NCI-H1694 treated with DMSO at 0.1 percent for 48 hours (cell line): ENCODE measurements around the gene ZDHHC9.
"Not testable (repeated sequence)": the region's sequence is repeated elsewhere in the genome, so short reads cannot be mapped to it uniquely, and the experiment has no call there.

ENCODE experiments used
- DNase-seq: peaks from one replicate; lab custom pipeline; 2025; lab: John Stamatoyannopoulos, UW

ZDHHC9 gene

DNA sequence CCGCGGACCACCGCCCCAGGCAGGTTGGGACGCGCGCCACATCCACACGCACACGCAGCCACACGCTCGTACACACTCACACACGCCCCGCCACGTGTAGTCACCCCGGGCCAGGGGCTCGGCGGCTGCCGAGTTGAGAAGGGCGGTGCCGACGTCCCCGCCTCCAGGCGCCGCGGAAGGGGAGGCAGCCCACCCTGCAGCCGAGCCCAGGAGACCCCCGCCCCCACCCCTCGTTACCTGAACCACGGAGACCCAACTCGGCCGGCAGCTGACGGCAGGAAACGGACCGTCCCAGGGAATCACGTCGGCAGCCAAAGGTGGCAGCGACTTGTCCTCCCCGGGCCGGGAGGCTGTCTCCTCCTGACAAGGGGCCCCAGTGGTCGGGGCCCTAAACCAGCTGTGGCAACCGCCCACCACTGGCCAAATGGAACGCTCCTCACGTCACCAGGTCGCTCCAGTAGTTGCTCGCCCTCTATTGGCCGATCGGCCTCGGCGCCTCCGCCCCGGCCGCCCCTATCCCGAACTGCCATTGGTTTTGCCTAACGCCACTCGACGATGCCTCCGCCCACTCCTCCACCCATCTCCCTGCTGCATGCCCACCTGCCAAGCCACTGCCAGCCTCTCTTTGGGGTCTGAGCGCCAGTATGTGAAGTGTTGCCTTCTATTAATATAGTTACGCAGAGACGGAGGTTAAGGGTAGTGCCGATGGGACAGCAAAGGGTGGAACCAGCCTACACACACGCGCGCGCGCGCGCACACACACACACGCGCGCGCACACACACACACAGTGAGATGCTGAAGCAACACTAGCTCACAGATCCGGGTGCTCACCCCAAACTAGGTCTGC is at the start of gene ZDHHC9:
ZDHHC9 (minus strand) TSS at position 428 of the 848 bp plus-strand sequence. CDS start 1,941 bp downstream, outside the sequence.
- peak; percentile 86 for DNase-seq

DNA sequence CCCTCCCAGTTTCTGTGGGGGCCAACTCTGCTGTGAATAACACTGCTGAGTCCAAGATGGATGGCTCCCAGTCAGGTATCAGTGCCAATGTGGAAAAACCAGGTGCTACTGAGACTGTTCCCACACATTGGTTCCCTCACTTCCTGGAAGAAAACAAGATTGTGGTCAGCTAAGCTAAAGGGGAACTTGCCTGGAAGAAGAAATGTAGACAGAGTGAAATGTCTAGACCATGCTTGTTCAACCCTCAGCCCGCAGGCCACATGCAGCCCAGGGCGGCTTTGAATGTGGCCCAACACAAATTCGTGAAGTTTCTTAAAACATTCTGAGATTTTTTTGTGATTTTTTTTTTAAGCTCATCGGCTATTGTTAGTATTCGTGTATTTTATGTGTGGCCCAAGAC is 33.7 kb upstream of the ZDHHC9 start:
- DNase-seq = no peak

GRCh38 chrX:129876771-129877305 is 33.2 kb upstream of the ZDHHC9 start:
- DNase-seq = no peak

- DNase-seq = no peak
These were observed 32.0 kb upstream of the ZDHHC9 start for GRCh38 chrX:129875669-129876068.

DNA sequence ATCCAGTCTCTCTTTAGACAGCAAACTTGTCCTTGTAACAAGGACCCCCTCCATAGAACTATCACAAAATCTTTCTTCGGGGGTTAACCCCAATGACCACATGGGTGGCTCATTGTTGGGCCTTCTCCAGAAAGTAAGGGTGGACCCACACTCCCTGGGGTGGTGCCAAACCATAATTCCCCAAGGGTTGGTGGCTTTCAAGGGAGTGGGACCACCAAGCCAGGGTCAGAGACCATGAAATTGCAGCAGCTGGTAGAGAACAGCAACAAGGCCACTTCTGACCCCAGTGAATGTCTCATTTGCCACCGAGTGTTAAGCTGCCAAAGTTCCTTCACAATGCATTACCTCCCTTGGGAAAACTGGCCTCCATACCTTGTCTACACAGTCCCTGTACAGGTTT is 28.8 kb upstream of the ZDHHC9 start:
- DNase-seq = no peak

DNA sequence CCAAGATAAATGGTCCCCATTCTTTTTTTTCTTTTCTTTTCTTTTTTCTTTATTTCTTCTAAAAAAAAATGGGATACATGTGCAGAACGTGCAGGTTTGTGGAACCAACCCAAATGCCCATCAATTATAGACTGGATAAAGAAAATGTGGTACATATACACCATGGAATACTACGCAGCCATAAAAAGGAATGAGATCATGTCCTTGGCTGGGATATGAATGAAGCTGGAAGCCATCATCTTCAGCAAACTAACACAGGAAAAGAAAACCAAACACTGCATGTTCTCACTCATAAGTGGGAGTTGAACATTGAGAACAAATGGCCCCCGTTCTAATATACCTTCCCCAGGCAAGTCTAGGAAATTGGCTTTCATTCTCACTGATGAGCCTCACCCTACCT is 22.6 kb upstream of the ZDHHC9 start:
- DNase-seq = not testable (repeated sequence)

- not testable (repeated sequence) for DNase-seq
These were observed 15.4 kb upstream of the ZDHHC9 start for GRCh38 chrX:129859134-129859533.

DNA sequence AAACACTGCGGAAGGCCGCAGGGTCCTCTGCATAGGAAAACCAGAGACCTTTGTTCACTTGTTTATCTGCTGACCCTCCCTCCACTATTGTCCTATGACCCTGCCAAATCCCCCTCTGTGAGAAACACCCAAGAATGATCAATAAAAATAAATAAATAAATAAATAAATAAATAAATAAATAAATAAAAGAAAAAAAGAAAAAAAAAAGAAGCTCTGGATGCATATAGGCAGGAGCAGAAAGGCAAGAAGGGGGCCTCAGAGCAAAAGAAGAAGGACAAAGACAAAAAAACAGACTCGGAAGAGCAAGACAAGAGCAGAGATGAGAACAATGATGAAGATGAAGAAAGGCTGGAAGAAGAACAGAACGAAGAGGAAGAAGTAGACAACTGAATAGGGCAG is 8.1 kb upstream of the ZDHHC9 start:
- not testable (repeated sequence) for DNase-seq

DNA sequence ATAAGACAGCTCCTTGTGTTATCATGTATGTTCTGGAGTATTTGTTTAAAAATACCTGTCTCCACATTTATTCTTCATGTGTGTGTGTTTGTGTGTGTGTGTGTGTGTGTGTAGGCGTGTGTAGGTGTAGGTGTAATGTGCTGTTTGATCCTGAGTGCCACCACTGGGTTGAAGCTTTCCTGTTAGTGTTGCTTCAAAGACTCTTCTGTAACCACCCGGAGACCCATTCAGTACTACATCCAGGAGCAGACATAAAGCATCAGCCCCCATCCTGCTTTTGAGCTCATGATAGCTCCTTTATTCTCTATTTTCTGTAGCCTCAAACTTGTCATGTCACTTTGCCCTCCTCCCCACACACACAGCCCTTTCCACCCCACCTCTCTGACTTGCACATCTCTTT is 3.0 kb upstream of the ZDHHC9 start:
- no peak for DNase-seq

GRCh38 chrX:129845616-129846190 is 2.0 kb upstream of the ZDHHC9 start:
- no peak for DNase-seq

- no peak for DNase-seq
These were observed 552 bp downstream of the ZDHHC9 start for GRCh38 chrX:129843209-129843458.

GRCh38 chrX:129842510-129843208 is 1.0 kb downstream of the ZDHHC9 start:
- DNase-seq = no peak

DNA sequence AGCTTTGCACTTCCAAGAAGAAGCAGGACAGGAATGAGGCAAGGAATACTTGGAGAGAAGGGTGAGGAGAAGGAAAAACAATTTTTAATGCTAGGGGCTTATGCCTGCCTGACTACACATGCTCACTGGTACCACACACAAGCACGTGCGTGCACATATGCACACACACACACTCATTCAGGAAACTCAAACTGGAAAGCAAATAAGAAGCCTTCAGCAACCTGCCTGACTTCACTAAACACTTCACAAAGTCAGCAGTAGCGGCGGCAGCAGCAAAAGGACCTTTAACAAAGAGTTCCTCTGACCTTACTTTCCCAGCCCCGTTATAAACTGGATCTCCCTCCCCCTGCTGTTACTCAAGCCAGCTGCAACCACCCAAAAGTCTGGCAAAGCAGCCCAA is 3.3 kb downstream of the ZDHHC9 start:
- DNase-seq = no peak

GRCh38 chrX:129836827-129837226 is 6.9 kb downstream of the ZDHHC9 start:
- no peak for DNase-seq

DNA sequence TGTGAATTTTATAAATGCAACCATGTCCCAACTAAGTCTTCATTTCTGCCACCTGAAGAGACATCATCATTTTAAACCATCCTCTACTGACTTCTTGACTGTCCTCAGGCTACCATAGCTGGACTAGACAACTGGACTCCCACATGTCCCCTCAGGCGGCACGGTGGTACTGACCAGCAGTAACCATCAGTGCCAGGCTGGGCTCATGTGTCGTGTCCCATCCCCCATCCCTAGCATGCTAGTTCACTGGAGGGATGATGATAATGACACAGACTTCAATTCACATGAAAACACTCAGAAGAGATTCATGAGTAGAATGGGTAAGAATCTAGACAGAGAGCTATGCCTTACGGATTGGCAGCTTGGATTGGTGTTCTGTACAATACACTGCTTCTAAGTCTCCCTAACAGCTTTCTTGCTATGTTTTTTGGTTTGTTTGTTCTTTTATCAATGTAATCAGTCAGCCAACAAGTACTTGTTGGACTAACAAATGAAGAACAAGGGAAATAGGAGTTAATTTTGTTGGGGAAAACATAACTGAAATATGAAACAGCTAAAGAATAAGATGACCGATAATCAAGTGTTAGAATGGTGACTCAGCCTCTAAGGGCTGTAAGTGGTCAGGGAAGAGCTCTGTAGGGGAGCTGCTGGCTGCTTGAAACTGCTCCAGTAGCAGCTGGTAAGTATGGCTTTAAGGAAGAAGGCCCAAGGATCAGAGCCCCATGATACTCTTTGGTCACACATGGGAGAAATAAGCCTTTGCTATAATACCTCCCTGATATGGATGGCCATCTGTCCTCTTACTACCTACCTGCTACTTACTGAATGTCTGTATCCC is 10.3 kb downstream of the ZDHHC9 start:
- no peak for DNase-seq

GRCh38 chrX:129831091-129831885 is 12.4 kb downstream of the ZDHHC9 start:
- DNase-seq = no peak

DNA sequence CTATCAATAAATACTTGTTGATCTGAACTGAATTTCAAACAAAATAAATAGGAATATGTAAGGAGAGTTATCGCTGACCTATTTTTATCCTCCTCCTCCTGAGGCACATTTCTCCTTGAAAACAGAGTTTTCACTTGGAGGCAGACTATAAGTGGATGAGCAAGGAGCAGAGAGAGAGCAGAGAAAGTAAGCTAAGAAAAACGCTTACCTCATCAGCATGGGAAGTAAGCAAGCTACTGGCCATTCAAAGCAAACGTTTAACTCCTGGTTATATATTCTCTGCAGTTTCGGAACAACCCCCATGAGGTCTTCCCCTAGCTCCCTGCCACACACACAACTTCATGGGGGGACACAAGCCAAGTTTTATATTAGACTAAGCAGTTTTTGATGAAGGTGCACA is 13.2 kb downstream of the ZDHHC9 start:
- no peak for DNase-seq

- DNase-seq = no peak
These were observed 17.8 kb downstream of the ZDHHC9 start for GRCh38 chrX:129825746-129826505.

DNA sequence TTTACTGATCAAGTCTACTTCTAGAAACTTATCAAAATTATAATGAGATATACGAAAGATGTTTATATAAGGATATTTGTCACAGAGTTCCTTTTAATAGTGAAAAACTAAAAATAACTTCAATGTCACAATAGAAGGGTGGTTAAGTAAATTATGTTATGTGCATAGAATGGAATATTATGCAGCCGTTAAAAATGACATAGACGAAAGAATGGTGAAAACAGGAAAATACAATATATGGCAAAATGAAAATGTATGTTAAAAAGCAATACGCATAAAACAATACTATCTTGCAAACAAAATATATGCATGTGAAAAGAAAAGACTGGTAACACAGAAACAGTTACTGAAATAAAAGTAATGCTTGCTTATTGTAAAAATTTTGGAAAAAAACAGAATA is 19.1 kb downstream of the ZDHHC9 start:
- DNase-seq = no peak

- DNase-seq = no peak
These were observed 20.2 kb downstream of the ZDHHC9 start for GRCh38 chrX:129823522-129823921.

DNA sequence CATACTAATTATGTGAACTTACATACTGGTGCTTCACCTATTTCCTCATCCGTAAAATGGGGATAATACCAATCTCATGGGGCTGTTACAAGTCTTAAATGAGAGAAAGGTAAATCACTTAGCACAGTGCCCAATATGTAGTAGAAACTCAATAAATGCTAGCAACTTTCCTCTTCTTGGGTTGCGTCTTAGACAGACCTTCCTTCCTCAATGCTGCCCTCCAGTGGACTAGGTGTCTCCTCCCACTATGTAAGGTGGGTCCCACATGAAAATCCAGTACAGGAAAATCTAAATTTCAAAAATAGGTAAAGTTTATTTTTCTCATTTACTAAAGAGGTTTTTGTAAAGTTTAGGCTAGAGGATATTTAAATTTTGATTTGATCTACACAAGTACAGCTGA is 20.6 kb downstream of the ZDHHC9 start:
- peak; percentile 9 for DNase-seq
